H1 (cell line): ENCODE results near the gene SLC23A2. TPM values are rescaled to one million over a fixed set of nuclear protein-coding genes. Genes with fewer than 3 reads are reported as not detected.
A peak's percentile ranks its signal among the peaks of the same experiment; 100 is the strongest.

Experiments used
- CTCF ChIA-PET: fragments of 300-600 bp; sonication (Branson Sonifier 250); formaldehyde crosslinking; loops from one replicate; lab custom pipeline; 2021; ENCODE audit not compliant: partially characterized antibody; lab: Charles Lee
- POLR2A ChIA-PET: fragments of 300-600 bp; sonication (Branson Sonifier 250); formaldehyde crosslinking; loops from one replicate; lab custom pipeline; 2021; ENCODE audit warnings: inconsistent platforms; ENCODE audit not compliant: partially characterized antibody; lab: Charles Lee
- DNase-seq, 2 experiments: peaks; one replicate each; pipeline versions ENCODE4 v3.0.0 to v3.0.0-alpha.2; 2010 to 2022; ENCODE audit warnings: low spot score in 2 of 2, low read depth in 1 of 2, mixed read lengths in 1 of 2
- FAIRE-seq: peaks from 2 replicates; lab custom pipeline; 2011; peaks lifted over from hg19 to GRCh38; lab: Jason Lieb, UNC
- H2AFZ ChIP-seq: 2 replicates; pipeline ENCODE4 v1.8.1; 2012; ENCODE audit warnings: low read length, inconsistent platforms
- H2AK5ac ChIP-seq: 2 replicates; pipeline ENCODE4 v1.6.1; 2013; ENCODE audit warnings: low read depth, low read length
- H2BK120ac ChIP-seq: replicated peaks from 2 replicates; pipeline ENCODE3; 2013; ENCODE audit warnings: low read depth, low read length, inconsistent platforms
- H2BK12ac ChIP-seq: 2 replicates; pipeline ENCODE4 v1.6.1; 2013; ENCODE audit warnings: low read depth, low read length
- H2BK15ac ChIP-seq: 2 replicates; pipeline ENCODE4 v1.6.1; 2013; ENCODE audit warnings: low read length
- H2BK20ac ChIP-seq: 2 replicates; pipeline ENCODE4 v1.6.1; 2013; ENCODE audit warnings: low read length
- H2BK5ac ChIP-seq: 2 replicates; pipeline ENCODE4 v1.6.1; 2013; ENCODE audit warnings: low read depth, low read length
- H3K14ac ChIP-seq: 2 replicates; pipeline ENCODE4 v1.6.1; 2013; ENCODE audit warnings: inconsistent platforms; ENCODE audit not compliant: insufficient read length
- H3K18ac ChIP-seq: 2 replicates; pipeline ENCODE4 v1.6.1; 2013; ENCODE audit warnings: low read length; ENCODE audit errors: extremely low read depth
- H3K23ac ChIP-seq: 2 replicates; pipeline ENCODE4 v1.6.1; 2013; ENCODE audit warnings: inconsistent platforms; ENCODE audit not compliant: insufficient read length
- H3K23me2 ChIP-seq: 2 replicates; pipeline ENCODE4 v1.6.1; 2013; ENCODE audit warnings: low read depth, low read length
- H3K27ac ChIP-seq: 2 replicates; pipeline ENCODE4 v1.6.1; 2011; ENCODE audit warnings: low read depth, low read length, inconsistent platforms
- H3K27me3 ChIP-seq, 4 experiments: replicated peaks in 1 of 4; 1 replicate in 1 of 4; 2 replicates in 3 of 4; pipeline versions ENCODE4 v1.6.1 to v1.8.1; 2011 to 2013; ENCODE audit warnings: low read length in 3 of 4, mild to moderate bottlenecking in 3 of 4, inconsistent platforms in 2 of 4, mixed read lengths in 2 of 4, moderate library complexity in 1 of 4; ENCODE audit not compliant: control insufficient read depth in 3 of 4, insufficient read depth in 3 of 4; ENCODE audit errors: extremely low read depth in 1 of 4
- H3K36me3 ChIP-seq, 4 experiments: 2 replicates each; pipeline versions ENCODE4 v1.6.1 to v1.8.1; 2011 to 2013; ENCODE audit warnings: mild to moderate bottlenecking in 4 of 4, low read length in 3 of 4, moderate library complexity in 2 of 4, control low read depth in 1 of 4, inconsistent platforms in 1 of 4; ENCODE audit not compliant: insufficient read depth in 4 of 4, control insufficient read depth in 2 of 4
- H3K4ac ChIP-seq: replicated peaks from 2 replicates; pipeline ENCODE3; 2013; ENCODE audit warnings: low read length, low read depth, mixed read lengths, inconsistent platforms; ENCODE audit not compliant: insufficient read length
- H3K4me1 ChIP-seq, 4 experiments: replicated peaks in 1 of 4; 1 replicate in 1 of 4; 2 replicates in 3 of 4; pipeline versions ENCODE4 v1.6.1 to v1.8.1; 2011 to 2013; ENCODE audit warnings: low read length in 3 of 4, inconsistent platforms in 2 of 4, mixed read lengths in 1 of 4; ENCODE audit not compliant: insufficient read depth in 4 of 4, control insufficient read depth in 3 of 4
- H3K4me2 ChIP-seq, 2 experiments: 2 replicates each; pipeline versions ENCODE4 v1.6.1 to v1.8.1; 2011 to 2013; ENCODE audit warnings: low read depth in 2 of 2, low read length in 2 of 2, control low read depth in 1 of 2, inconsistent platforms in 1 of 2, mild to moderate bottlenecking in 1 of 2; ENCODE audit not compliant: insufficient read depth in 1 of 2
- H3K4me3 ChIP-seq, 4 experiments: fragments of 200-600, 300-600 bp in 1 of 4; sonication (generic), shearing (Covaris generic), sonication (Bioruptor Twin) in 1 of 4; 2 replicates each; pipeline versions ENCODE4 v1.5.1 to v1.8.1; 2011 to 2016; ENCODE audit warnings: low read length in 4 of 4, low read depth in 3 of 4, control low read depth in 2 of 4, inconsistent platforms in 2 of 4, mild to moderate bottlenecking in 2 of 4, mixed read lengths in 1 of 4, moderate library complexity in 1 of 4; ENCODE audit not compliant: insufficient read depth in 2 of 4; ENCODE audit errors: extremely low read depth in 1 of 4
- H3K56ac ChIP-seq: replicated peaks from 2 replicates; pipeline ENCODE3; 2013; ENCODE audit warnings: low read depth, mild to moderate bottlenecking, mixed read lengths, low read length, inconsistent platforms; ENCODE audit not compliant: insufficient read length
- H3K79me1 ChIP-seq: 2 replicates; pipeline ENCODE4 v1.6.1; 2013; ENCODE audit warnings: low read depth, low read length, control low read depth
- H3K79me2 ChIP-seq, 2 experiments: 2 replicates each; pipeline versions ENCODE4 v1.6.1 to v1.8.1; 2012 to 2013; ENCODE audit warnings: low read length in 2 of 2, mild to moderate bottlenecking in 2 of 2, inconsistent platforms in 1 of 2; ENCODE audit not compliant: insufficient read depth in 2 of 2, control insufficient read depth in 1 of 2
- H3K9ac ChIP-seq, 4 experiments: replicated peaks in 1 of 4; 1 replicate in 1 of 4; 2 replicates in 3 of 4; pipeline versions ENCODE4 v1.6.1 to v1.8.1; 2011 to 2013; ENCODE audit warnings: low read depth in 3 of 4, low read length in 3 of 4, control low read depth in 2 of 4, mild to moderate bottlenecking in 2 of 4, moderate library complexity in 2 of 4, inconsistent platforms in 1 of 4; ENCODE audit errors: extremely low read depth in 1 of 4
- H3K9me3 ChIP-seq, 2 experiments: 2 replicates each; pipeline versions ENCODE4 v1.6.1 to v1.8.1; 2012 to 2013; ENCODE audit warnings: mild to moderate bottlenecking in 2 of 2, moderate library complexity in 2 of 2, control low read depth in 1 of 2, inconsistent platforms in 1 of 2, low read depth in 1 of 2, low read length in 1 of 2, mixed read lengths in 1 of 2; ENCODE audit not compliant: insufficient read depth in 2 of 2
- H4K20me1 ChIP-seq, 2 experiments: replicated peaks in 1 of 2; 2 replicates each; pipeline versions ENCODE3 to v1.8.1; 2011 to 2013; ENCODE audit warnings: inconsistent platforms in 2 of 2, low read length in 2 of 2, mild to moderate bottlenecking in 1 of 2; ENCODE audit not compliant: insufficient read depth in 2 of 2, control insufficient read depth in 1 of 2
- H4K5ac ChIP-seq: 2 replicates; pipeline ENCODE4 v1.6.1; 2013; ENCODE audit warnings: low read length, low read depth, mixed read lengths, inconsistent platforms; ENCODE audit not compliant: insufficient read length
- H4K8ac ChIP-seq: 2 replicates; pipeline ENCODE4 v1.8.0; 2013; ENCODE audit warnings: mild to moderate bottlenecking, moderate library complexity, low read length, inconsistent platforms; ENCODE audit not compliant: insufficient read depth; ENCODE audit errors: extremely low read depth
- H4K91ac ChIP-seq: replicated peaks from 2 replicates; pipeline ENCODE3; 2013; ENCODE audit warnings: low read length, mixed read lengths, inconsistent platforms; ENCODE audit not compliant: insufficient read length
- ASH2L ChIP-seq: fragments of 200-600, 300-600 bp; sonication (generic); IDR thresholded peaks from one replicate; pipeline ENCODE4 v1.7.1; 2017; ENCODE audit warnings: low read length
- CHD2 ChIP-seq: IDR thresholded peaks from 2 replicates; pipeline ENCODE4 v1.6.1; 2012; ENCODE audit warnings: low read length, improper control_type of control experiment
- E2F6 ChIP-seq: IDR thresholded peaks from 2 replicates; pipeline ENCODE4 v1.6.1; 2012; ENCODE audit warnings: inconsistent platforms
- EZH2 ChIP-seq: fragments of 200-600 bp; sonication (generic); IDR thresholded peaks from 2 replicates; pipeline ENCODE4 v1.7.1; 2012; ENCODE audit warnings: low read depth, mild to moderate bottlenecking, moderate library complexity, low read length, inconsistent platforms; ENCODE audit not compliant: severe bottlenecking
- FOSL1 ChIP-seq: IDR thresholded peaks from 2 replicates; pipeline ENCODE4 v1.6.1; 2011; ENCODE audit warnings: mild to moderate bottlenecking, low read depth, low read length, moderate library complexity; ENCODE audit not compliant: insufficient read depth
- HDAC6 ChIP-seq: IDR thresholded peaks from one replicate; pipeline ENCODE4 v1.7.1; 2012; ENCODE audit warnings: low read depth, mild to moderate bottlenecking, inconsistent platforms, low read length, moderate library complexity
- JUN ChIP-seq: IDR thresholded peaks from 2 replicates; pipeline ENCODE4 v1.6.1; 2011; ENCODE audit warnings: low read depth, mild to moderate bottlenecking, improper control_type of control experiment, low read length
- POLR2A ChIP-seq, 2 experiments: IDR thresholded peaks; 1 replicate in 1 of 2; 2 replicates in 1 of 2; pipeline ENCODE4 v1.6.1; 2011; ENCODE audit warnings: low read depth in 2 of 2, low read length in 2 of 2, mild to moderate bottlenecking in 2 of 2; ENCODE audit errors: control extremely low read depth in 1 of 2
- RAD21 ChIP-seq, 2 experiments: IDR thresholded peaks in 1 of 2; conservative IDR thresholded peaks in 1 of 2; 2 replicates each; pipeline ENCODE4 v1.6.1; 2011; ENCODE audit warnings: low read depth in 2 of 2, low read length in 2 of 2, improper control_type of control experiment in 1 of 2, inconsistent platforms in 1 of 2, mild to moderate bottlenecking in 1 of 2, moderate library complexity in 1 of 2
- RFX5 ChIP-seq: IDR thresholded peaks from 2 replicates; pipeline ENCODE4 v1.6.1; 2011; ENCODE audit warnings: low read depth, low read length, improper control_type of control experiment, borderline replicate concordance
- SRF ChIP-seq: IDR thresholded peaks from 2 replicates; pipeline ENCODE4 v1.6.1; 2011; ENCODE audit warnings: mild to moderate bottlenecking, low read depth, low read length, moderate library complexity
- TAF7 ChIP-seq: optimal IDR thresholded peaks from 2 replicates; pipeline ENCODE3; 2011; ENCODE audit warnings: low read depth, mild to moderate bottlenecking, inconsistent platforms, low read length, moderate library complexity, borderline replicate concordance
- TCF12 ChIP-seq: IDR thresholded peaks from 2 replicates; pipeline ENCODE4 v1.6.1; 2011; ENCODE audit warnings: low read depth, mild to moderate bottlenecking, low read length
- YY1 ChIP-seq: IDR thresholded peaks from 2 replicates; pipeline ENCODE4 v1.6.1; 2011; ENCODE audit warnings: low read depth, mild to moderate bottlenecking, low read length
- WGBS, 2 experiments: shearing (Covaris generic) in 1 of 2; methylation state at CpG; one replicate each; pipeline versions ENCODE4 v1.1.6 to v1.1.7; 2013 to 2015; ENCODE audit warnings: low lambda C conversion rate in 2 of 2, mixed read lengths in 2 of 2, inconsistent platforms in 1 of 2, low coverage in 1 of 2, missing lambda C conversion rate in 1 of 2; ENCODE audit not compliant: insufficient replicate concordance in 2 of 2, insufficient coverage in 1 of 2, insufficient read length in 1 of 2; ENCODE audit errors: extremely low coverage in 1 of 2, missing lambda C conversion rate in 1 of 2; 5-methylcytosine and 5-hydroxymethylcytosine counted together
- polyA plus RNA-seq, 7 experiments: library from polyadenylated mRNA; depleted of rRNA in 3 of 7; stranded (reverse) in 5 of 7; unstranded in 2 of 7; fragments of >200 nt in 5 of 7; fragments of 200-250 nt in 2 of 7; gene quantifications; 1 replicate in 5 of 7; 2 replicates in 1 of 7; 4 replicates in 1 of 7; pipeline versions ENCODE4 v1.2.1 to v1.2.3, GENCODE V29; 2011 to 2013; ENCODE audit warnings: missing spikeins in 2 of 7, mixed read lengths in 2 of 7
- total RNA-seq: library from RNA; stranded (reverse); fragmentation: NEBNext Ultra II Directional; extraction: Animal tissue kit (Norgen Biotek cat#: 25700); gene quantifications from 2 replicates; pipeline ENCODE4 v1.2.1, GENCODE V29; 2021

The SLC23A2 gene
- total and polyA plus RNA-seq, 2 of the 8 experiments (the other 6 are each of a cell fraction or from before 2014, with no cell fraction given): 17.0 to 18.6 TPM

GRCh38 chr20:4815628-4816027 lies 185.7 kb downstream of the SLC23A2 start:
- Histone ChIP-seq H4K91ac (no peak overlapping the region), H3K18ac (no peak overlapping the region), H4K5ac (no peak overlapping the region), H4K8ac (no peak overlapping the region; the same call in 1 of the 2 replicates), H2BK120ac (no peak overlapping the region), H3K4me3 (no peak overlapping the region), H3K14ac (no peak overlapping the region), H3K27ac (no peak overlapping the region), H3K4me2 (no peak overlapping the region), H4K20me1 (peaks cover 0 to 2% of the 10 kb centered on the region in 2 experiments), H3K56ac (no peak overlapping the region), H3K4ac (no peak overlapping the region), H2BK15ac (no peak overlapping the region), H3K23me2 (no peaks in the 10 kb centered on the region; the same call in 1 of the 2 replicates), H3K79me1 (no peaks in the 10 kb centered on the region), H3K23ac (no peak overlapping the region), H2BK12ac (no peak overlapping the region), H3K79me2 (no peaks in the 10 kb centered on the region), H3K36me3 (no peaks in the 10 kb centered on the region; a peak in 1 of 8 replicates), H3K27me3 (no peaks in the 10 kb centered on the region), H2BK20ac (no peak overlapping the region), H3K4me1 (peaks cover 0 to 7% (median 4%) of the 10 kb centered on the region in 4 experiments; a peak in 5 of 7 replicates), H2AFZ (no peak overlapping the region), H3K9me3 (no peaks in the 10 kb centered on the region), H2BK5ac (0 out of 2 replicates have a peak overlapping the region, but pooled peaks have one; percentile 40), H3K9ac (no peak overlapping the region), H2AK5ac (no peak overlapping the region)
- ChIA-PET POLR2A (no interaction called here), CTCF (interaction anchor here (0.5 to 2.1 kb wide), 10 partner anchors 8 to 140 kb away, joined by 3 to 7 read pairs (median 5); no protein-coding TSS in a partner anchor)
- DNase-seq (no peak), FAIRE-seq (no peak)
- WGBS, 2 experiments: 88% methylated on average over 5 of the region's 5 CpGs; no CpG with 5 or more reads in 1 of the 2 experiments
- TF ChIP-seq ASH2L (no peak), SRF (no peak), HDAC6 (no peak), POLR2A (IDR thresholded peaks at IDR 0.05; ENCODE audit: control extremely low read depth in 1 of 2, low read depth in 2 of 2, low read length in 2 of 2) (no peak), RFX5 (no peak), E2F6 (no peak), EZH2 (no peak), FOSL1 (no peak), TAF7 (no peak), CHD2 (no peak), YY1 (no peak), RAD21 (IDR thresholded peaks at IDR 0.05 in 1 of 2, conservative IDR thresholded peaks at IDR 0.05 in 1 of 2; ENCODE audit: low read depth in 2 of 2, low read length in 2 of 2) (no peak), TCF12 (no peak), JUN (no peak)
